Measurements from ENCODE around the gene CDH4. TPM values are rescaled to one million over a fixed set of nuclear protein-coding genes. Genes with fewer than 3 reads are reported as not detected.

CDH4 gene
- total and polyA plus RNA-seq, 2 of the 8 experiments (the other 6 are each of a cell fraction or from before 2014, with no cell fraction given): 4.3 to 7.9 TPM

DNA sequence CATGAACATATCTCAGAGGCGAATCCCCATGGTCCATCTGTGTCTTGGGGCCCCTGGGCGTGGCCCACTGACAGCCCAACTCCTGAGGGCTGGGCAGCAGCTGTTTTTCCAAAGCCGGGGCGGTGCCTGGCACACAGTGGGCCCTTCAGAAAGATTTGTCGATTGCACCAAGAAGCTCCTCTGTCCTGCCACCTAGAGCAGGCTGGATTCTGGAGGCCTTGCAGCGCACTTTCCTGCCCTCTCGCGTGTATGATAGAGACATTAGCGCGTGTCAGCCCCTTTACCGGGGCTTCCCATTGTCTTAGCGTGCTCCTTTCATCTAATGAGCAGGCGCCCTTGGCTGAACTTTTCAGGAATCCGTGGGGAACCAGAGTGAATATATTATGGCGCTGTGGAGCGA is 45.4 kb downstream of the CDH4 start (continued):
- TF ChIP-seq TBP (IDR thresholded peaks at IDR 0.05; ENCODE audit: low read depth, low read length) (no peak), TAF7 (optimal IDR thresholded peaks at IDR 0.05; ENCODE audit: borderline replicate concordance, low read depth, low read length) (no peak), RXRA (IDR thresholded peaks at IDR 0.05; ENCODE audit: insufficient read depth, low read depth, low read length) (no peak), HDAC2 (IDR thresholded peaks at IDR 0.05; ENCODE audit: borderline replicate concordance in 1 of 2, low read depth in 2 of 2, low read length in 2 of 2) (no peak), SIRT6 (IDR thresholded peaks at IDR 0.05; ENCODE audit: low read length) (no peak), GTF2F1 (IDR thresholded peaks at IDR 0.05; ENCODE audit: borderline replicate concordance, low read depth, low read length) (no peak)

All from H1 (cell line).